ENCODE data around the gene CLPTM1L. TPM values are rescaled to one million over a fixed set of nuclear protein-coding genes. Genes with fewer than 3 reads are reported as not detected.

CLPTM1L gene
- polyA plus RNA-seq, 2 of the 4 experiments (the other 2 are of a cell fraction) = 171 to 173 TPM

DNA sequence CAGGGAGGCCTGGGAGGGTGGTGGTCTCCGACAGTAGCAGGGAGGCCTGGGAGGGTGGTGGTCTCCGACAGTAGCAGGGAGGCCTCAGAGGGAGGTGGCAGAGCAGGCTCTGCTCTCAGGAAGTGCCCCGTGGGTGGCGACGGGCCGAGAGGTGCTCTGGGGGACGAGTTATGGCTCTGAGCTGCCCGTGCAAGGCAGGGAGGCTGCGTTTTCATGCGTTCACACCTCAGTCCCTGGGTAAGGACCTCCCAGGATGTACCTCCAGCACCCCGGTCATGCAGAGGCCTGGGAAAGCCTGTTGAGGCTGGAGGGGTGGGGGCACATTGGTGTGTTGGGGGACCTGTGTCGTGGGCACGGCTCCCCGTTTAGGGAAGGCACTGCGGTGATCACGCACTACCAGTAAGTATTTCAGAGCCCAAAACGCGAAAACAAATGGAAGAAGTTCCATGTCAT lies 37.4 kb upstream of the CLPTM1L start:
- ATAC-seq (no peak), DNase-seq (ENCODE audit: low read depth in 1 of 2, low spot score in 1 of 2) (no peak), FAIRE-seq (no peak)
- 82% methylated on average over 12 of the region's 18 CpGs for WGBS (ENCODE audit: missing lambda C conversion rate)
- H3K9me3 ChIP-seq = peaks cover 7% of the 10 kb centered on the region; the same call in 2 of the 3 replicates
- H3K4me2 ChIP-seq = no peak overlapping the region
- H3K27ac ChIP-seq = no peak overlapping the region
- TF ChIP-seq EHMT2 (IDR thresholded peaks at IDR 0.05; ENCODE audit: low read depth) = no peak
- ChIA-PET POLR2A (no interaction called here), CTCF (interaction anchor here (0.5 to 2.9 kb wide), 4 partner anchors 11 to 174 kb away, joined by 3 to 22 read pairs (median 3); no protein-coding TSS in a partner anchor)
- 0 out of 3 replicates have a peak, but pooled peaks cover 3% of the 10 kb centered on the region for H3K4me1 ChIP-seq
- no peak overlapping the region for H3K4me3 ChIP-seq

DNA sequence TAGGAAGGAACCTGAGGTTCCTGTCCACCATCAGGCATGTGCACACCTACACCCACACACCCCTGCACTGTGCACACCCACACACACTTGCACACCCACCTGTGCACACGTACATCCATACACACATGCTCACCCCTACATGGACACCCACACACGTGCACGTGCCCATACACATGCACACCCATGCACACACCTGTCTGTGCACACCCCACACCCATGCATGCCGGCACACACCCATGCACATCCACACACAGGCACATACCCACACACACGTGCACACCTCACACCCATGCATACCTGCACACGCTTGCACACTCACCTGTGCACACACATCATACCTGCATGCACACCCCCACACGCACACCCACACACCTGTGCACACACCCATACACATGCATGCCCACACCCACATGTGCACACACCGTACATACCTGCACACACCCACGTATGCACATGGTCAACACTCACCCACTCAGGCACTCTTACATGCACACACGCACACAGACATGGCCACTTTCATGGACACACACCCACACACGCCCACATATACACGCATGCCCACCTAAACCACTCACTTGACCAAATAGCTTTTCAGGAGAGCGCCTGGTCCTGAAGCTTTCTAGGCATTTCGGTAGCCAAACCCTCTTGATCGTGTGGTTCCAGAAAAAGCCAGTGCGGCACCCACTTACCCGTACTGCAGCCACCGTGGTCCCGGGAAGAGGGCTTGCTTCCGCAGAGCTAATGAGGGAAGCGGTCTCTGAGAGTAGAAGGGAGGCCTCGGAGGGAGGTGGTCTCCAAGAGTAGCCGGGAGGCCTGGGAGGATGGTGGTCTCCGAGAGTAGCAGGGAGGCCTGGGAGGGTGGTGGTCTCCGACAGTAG lies 36.7 kb upstream of the CLPTM1L start:
- ATAC-seq = no peak
- CTCF ChIA-PET = interaction anchor here (0.5 to 3.1 kb wide), 18 partner anchors 9 to 263 kb away, joined by 3 to 36 read pairs (median 6); no protein-coding TSS in a partner anchor
- POLR2A ChIA-PET = no interaction called here

DNA sequence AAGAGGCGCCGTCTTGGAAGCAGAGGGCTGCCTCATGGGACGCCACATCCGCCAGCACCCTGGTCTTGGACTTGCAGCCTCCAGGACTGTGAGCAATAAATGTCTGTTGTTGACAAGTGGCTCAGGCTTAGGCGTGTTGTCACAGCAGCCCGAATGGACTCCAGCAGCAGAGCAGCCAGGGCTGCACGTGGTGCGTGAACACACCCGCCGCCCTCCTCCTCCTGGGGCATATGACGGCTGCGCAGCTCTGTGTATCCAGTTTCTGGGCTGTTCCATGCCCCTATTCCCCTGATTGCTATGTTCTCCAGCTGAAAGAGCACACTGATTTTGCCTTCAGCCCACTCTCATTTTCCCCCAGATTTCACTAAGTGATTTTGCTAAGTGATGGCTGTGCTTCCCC lies 36.0 kb upstream of the CLPTM1L start:
- H3K4me3 ChIP-seq = no peak overlapping the region
- peak overlapping the region; percentile 60 for H3K4me2 ChIP-seq
- DNase-seq (ENCODE audit: low read depth in 1 of 2, low spot score in 1 of 2) (no peak), FAIRE-seq (no peak), ATAC-seq (no peak)
- 0 out of 3 replicates have a peak, but pooled peaks cover 8% of the 10 kb centered on the region for H3K4me1 ChIP-seq
- no peak overlapping the region for H3K27ac ChIP-seq
- ChIA-PET CTCF (interaction anchor here (0.5 to 3.1 kb wide), 41 partner anchors 9 to 818 kb away, joined by 3 to 36 read pairs (median 5); no protein-coding TSS in a partner anchor), POLR2A (no interaction called here)
- peaks cover 7% of the 10 kb centered on the region; the same call in 2 of the 3 replicates for H3K9me3 ChIP-seq
- no peak for TF ChIP-seq HOXB13 (CRISPR knock-in tag; IDR thresholded peaks at IDR 0.05; ENCODE audit: low read depth)
- TF ChIP-seq HDAC2 (IDR thresholded peaks at IDR 0.05) = no peak
- 82% methylated on average over 12 of the region's 12 CpGs for WGBS (ENCODE audit: missing lambda C conversion rate)

More for the DNA sequence above, 36.7 kb upstream of the CLPTM1L start:
- no peak for DNase-seq (ENCODE audit: low read depth in 1 of 2, low spot score in 1 of 2)
- no peak for FAIRE-seq
- no peak for TF ChIP-seq HOXB5 (CRISPR knock-in tag; IDR thresholded peaks at IDR 0.05)
- TF ChIP-seq JUNB (IDR thresholded peaks at IDR 0.05) = no peak
- TF ChIP-seq BHLHE40 (IDR thresholded peaks at IDR 0.05; ENCODE audit: low read depth, low read length) = no peak
- no peak for TF ChIP-seq CHD4 (IDR thresholded peaks at IDR 0.05; ENCODE audit: borderline replicate concordance)
- TF ChIP-seq, protein P1, sequence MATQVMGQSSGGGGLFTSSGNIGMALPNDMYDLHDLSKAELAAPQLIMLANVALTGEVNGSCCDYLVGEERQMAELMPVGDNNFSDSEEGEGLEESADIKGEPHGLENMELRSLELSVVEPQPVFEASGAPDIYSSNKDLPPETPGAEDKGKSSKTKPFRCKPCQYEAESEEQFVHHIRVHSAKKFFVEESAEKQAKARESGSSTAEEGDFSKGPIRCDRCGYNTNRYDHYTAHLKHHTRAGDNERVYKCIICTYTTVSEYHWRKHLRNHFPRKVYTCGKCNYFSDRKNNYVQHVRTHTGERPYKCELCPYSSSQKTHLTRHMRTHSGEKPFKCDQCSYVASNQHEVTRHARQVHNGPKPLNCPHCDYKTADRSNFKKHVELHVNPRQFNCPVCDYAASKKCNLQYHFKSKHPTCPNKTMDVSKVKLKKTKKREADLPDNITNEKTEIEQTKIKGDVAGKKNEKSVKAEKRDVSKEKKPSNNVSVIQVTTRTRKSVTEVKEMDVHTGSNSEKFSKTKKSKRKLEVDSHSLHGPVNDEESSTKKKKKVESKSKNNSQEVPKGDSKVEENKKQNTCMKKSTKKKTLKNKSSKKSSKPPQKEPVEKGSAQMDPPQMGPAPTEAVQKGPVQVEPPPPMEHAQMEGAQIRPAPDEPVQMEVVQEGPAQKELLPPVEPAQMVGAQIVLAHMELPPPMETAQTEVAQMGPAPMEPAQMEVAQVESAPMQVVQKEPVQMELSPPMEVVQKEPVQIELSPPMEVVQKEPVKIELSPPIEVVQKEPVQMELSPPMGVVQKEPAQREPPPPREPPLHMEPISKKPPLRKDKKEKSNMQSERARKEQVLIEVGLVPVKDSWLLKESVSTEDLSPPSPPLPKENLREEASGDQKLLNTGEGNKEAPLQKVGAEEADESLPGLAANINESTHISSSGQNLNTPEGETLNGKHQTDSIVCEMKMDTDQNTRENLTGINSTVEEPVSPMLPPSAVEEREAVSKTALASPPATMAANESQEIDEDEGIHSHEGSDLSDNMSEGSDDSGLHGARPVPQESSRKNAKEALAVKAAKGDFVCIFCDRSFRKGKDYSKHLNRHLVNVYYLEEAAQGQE (IDR thresholded peaks at IDR 0.05) = no peak
- no peak for TF ChIP-seq RFX5 (IDR thresholded peaks at IDR 0.05)
- TF ChIP-seq KDM5A (IDR thresholded peaks at IDR 0.05) = no peak
- no peak for TF ChIP-seq ZFP36 (IDR thresholded peaks at IDR 0.05; ENCODE audit: borderline replicate concordance, partially characterized antibody)
- no peak for TF ChIP-seq EHMT2 (IDR thresholded peaks at IDR 0.05; ENCODE audit: low read depth)
- no peak for TF ChIP-seq ZNF302 (CRISPR knock-in tag; IDR thresholded peaks at IDR 0.05)
- no peak for TF ChIP-seq CHD2 (IDR thresholded peaks at IDR 0.05; ENCODE audit: low read length, partially characterized antibody)
- no peak for TF ChIP-seq JUN (IDR thresholded peaks at IDR 0.05)
- peaks cover 7% of the 10 kb centered on the region; the same call in 2 of the 3 replicates for H3K9me3 ChIP-seq
- no peak overlapping the region for H3K27ac ChIP-seq
- no peak overlapping the region for H3K4me3 ChIP-seq
- H3K4me1 ChIP-seq = 0 out of 3 replicates have a peak, but pooled peaks cover 6% of the 10 kb centered on the region
- WGBS (ENCODE audit: missing lambda C conversion rate) = 73% methylated on average over 25 of the region's 25 CpGs
- H3K4me2 ChIP-seq = no peak overlapping the region
